Measurements from ENCODE around the gene RABGEF1. TPM values are rescaled to one million over a fixed set of nuclear protein-coding genes. Genes with fewer than 3 reads are reported as not detected.
A peak's percentile ranks its signal among the peaks of the same experiment; 100 is the strongest.
"Not testable (repeated sequence)": the region's sequence is repeated elsewhere in the genome, so short reads cannot be mapped to it uniquely, and the experiment has no call there.

The RABGEF1 gene
- total RNA-seq, 1 donor from 2014 or later = 14.1 TPM

- peak overlapping the region; percentile 92 for H3K4me3 Mint-ChIP-seq (ENCODE audit: unreplicated experiment)
- no peak for TF ChIP-seq CTCF (IDR thresholded peaks at IDR 0.05; ENCODE audit: partially characterized antibody, unreplicated experiment)
- peak overlapping the region; percentile 94 for H3K27ac Mint-ChIP-seq (ENCODE audit: unreplicated experiment)
- peaks cover 2% of the 10 kb centered on the region for H3K4me1 Mint-ChIP-seq (ENCODE audit: low read depth, unreplicated experiment)
- peaks cover 19% of the 10 kb centered on the region for H3K36me3 Mint-ChIP-seq (ENCODE audit: unreplicated experiment)
- DNase-seq = no peak
- H3K27me3 Mint-ChIP-seq (ENCODE audit: unreplicated experiment) = peaks cover 6% of the 10 kb centered on the region
- H3K9me3 Mint-ChIP-seq (ENCODE audit: unreplicated experiment) = peaks cover 14% of the 10 kb centered on the region
Measured at GRCh38 chr7:66739477-66739876, 1.1 kb upstream of the RABGEF1 start.

- Mint-ChIP-seq H3K27ac (ENCODE audit: unreplicated experiment) (peak overlapping the region; percentile 94), H3K9me3 (ENCODE audit: unreplicated experiment) (peaks cover 14% of the 10 kb centered on the region), H3K27me3 (ENCODE audit: unreplicated experiment) (peaks cover 6% of the 10 kb centered on the region), H3K36me3 (ENCODE audit: unreplicated experiment) (peaks cover 16% of the 10 kb centered on the region), H3K4me3 (ENCODE audit: unreplicated experiment) (peak overlapping the region; percentile 92), H3K4me1 (ENCODE audit: low read depth, unreplicated experiment) (peaks cover 2% of the 10 kb centered on the region)
- no peak for DNase-seq
- TF ChIP-seq CTCF (IDR thresholded peaks at IDR 0.05; ENCODE audit: partially characterized antibody, unreplicated experiment) = no peak
Measured at GRCh38 chr7:66739953-66740301, 606 bp upstream of the RABGEF1 start.

GRCh38 chr7:66740980-66741709 lies 612 bp downstream of the RABGEF1 start:
- H3K27me3 Mint-ChIP-seq (ENCODE audit: unreplicated experiment); H3K36me3 Mint-ChIP-seq (ENCODE audit: unreplicated experiment); H3K4me1 Mint-ChIP-seq (ENCODE audit: low read depth, unreplicated experiment): not testable (repeated sequence)
- peak overlapping the region; percentile 85 for H3K27ac Mint-ChIP-seq (ENCODE audit: unreplicated experiment)
- peak; percentile 72 for DNase-seq
- peak overlapping the region; percentile 89 for H3K4me3 Mint-ChIP-seq (ENCODE audit: unreplicated experiment)
- peaks cover 12% of the 10 kb centered on the region for H3K9me3 Mint-ChIP-seq (ENCODE audit: unreplicated experiment)

- no peak for DNase-seq
- peak overlapping the region; percentile 89 for H3K4me3 Mint-ChIP-seq (ENCODE audit: unreplicated experiment)
- H3K4me1 Mint-ChIP-seq (ENCODE audit: low read depth, unreplicated experiment) = peaks cover 2% of the 10 kb centered on the region
- H3K36me3 Mint-ChIP-seq (ENCODE audit: unreplicated experiment) = no peaks in the 10 kb centered on the region
- peaks cover 6% of the 10 kb centered on the region for H3K27me3 Mint-ChIP-seq (ENCODE audit: unreplicated experiment)
- TF ChIP-seq CTCF (IDR thresholded peaks at IDR 0.05; ENCODE audit: partially characterized antibody, unreplicated experiment) = no peak
- H3K9me3 Mint-ChIP-seq (ENCODE audit: unreplicated experiment) = peaks cover 9% of the 10 kb centered on the region
- H3K27ac Mint-ChIP-seq (ENCODE audit: unreplicated experiment) = peak overlapping the region; percentile 85
Measured at GRCh38 chr7:66741710-66742049, 1.1 kb downstream of the RABGEF1 start.

GRCh38 chr7:66742298-66742697 lies 1.8 kb downstream of the RABGEF1 start:
- Mint-ChIP-seq H3K4me3 (ENCODE audit: unreplicated experiment) (peak overlapping the region; percentile 89), H3K27ac (ENCODE audit: unreplicated experiment) (peak overlapping the region; percentile 15)
- not testable (repeated sequence) for DNase-seq; H3K36me3 Mint-ChIP-seq (ENCODE audit: unreplicated experiment); H3K9me3 Mint-ChIP-seq (ENCODE audit: unreplicated experiment); H3K27me3 Mint-ChIP-seq (ENCODE audit: unreplicated experiment); H3K4me1 Mint-ChIP-seq (ENCODE audit: low read depth, unreplicated experiment)

GRCh38 chr7:66743920-66744319 lies 3.4 kb downstream of the RABGEF1 start:
- Mint-ChIP-seq H3K4me3 (ENCODE audit: unreplicated experiment) (no peak overlapping the region), H3K27me3 (ENCODE audit: unreplicated experiment) (peaks cover 7% of the 10 kb centered on the region), H3K36me3 (ENCODE audit: unreplicated experiment) (no peaks in the 10 kb centered on the region), H3K4me1 (ENCODE audit: low read depth, unreplicated experiment) (peaks cover 6% of the 10 kb centered on the region), H3K27ac (ENCODE audit: unreplicated experiment) (no peak overlapping the region), H3K9me3 (ENCODE audit: unreplicated experiment) (peaks cover 9% of the 10 kb centered on the region)
- no peak for TF ChIP-seq CTCF (IDR thresholded peaks at IDR 0.05; ENCODE audit: partially characterized antibody, unreplicated experiment)
- no peak for DNase-seq

Measured in glutamatergic neuron (in vitro differentiated cells).